Measurements from ENCODE around the gene SPRED2.
A peak's percentile ranks its signal among the peaks of the same experiment; 100 is the strongest.

Gene SPRED2

DNA sequence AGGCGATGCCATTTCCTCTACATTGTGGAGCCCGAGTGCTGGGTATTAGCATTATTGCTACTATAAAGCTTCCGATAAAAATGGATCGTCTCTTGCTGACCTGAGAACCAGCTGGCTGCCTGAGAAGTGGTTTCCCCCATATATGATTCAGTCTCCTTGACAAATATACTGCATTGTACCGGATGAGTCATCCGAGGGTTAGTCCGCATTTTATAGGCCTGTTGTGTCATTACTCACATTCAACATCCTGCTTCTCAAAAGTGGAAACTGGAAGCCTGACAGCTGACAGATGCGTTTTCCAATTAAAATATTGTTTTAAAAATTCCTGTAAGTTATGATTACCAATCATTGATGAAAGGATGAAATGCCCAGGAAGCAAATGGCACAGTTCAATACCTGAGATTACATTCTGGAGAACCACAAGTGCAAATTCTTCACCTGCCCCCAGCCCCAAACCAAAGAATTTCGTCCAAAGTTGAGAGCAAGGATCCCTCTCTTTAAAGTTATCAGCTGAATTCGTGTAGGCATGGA lies 65.7 kb downstream of the SPRED2 start:
- DNase-seq (ENCODE audit: low spot score): no peak

DNA sequence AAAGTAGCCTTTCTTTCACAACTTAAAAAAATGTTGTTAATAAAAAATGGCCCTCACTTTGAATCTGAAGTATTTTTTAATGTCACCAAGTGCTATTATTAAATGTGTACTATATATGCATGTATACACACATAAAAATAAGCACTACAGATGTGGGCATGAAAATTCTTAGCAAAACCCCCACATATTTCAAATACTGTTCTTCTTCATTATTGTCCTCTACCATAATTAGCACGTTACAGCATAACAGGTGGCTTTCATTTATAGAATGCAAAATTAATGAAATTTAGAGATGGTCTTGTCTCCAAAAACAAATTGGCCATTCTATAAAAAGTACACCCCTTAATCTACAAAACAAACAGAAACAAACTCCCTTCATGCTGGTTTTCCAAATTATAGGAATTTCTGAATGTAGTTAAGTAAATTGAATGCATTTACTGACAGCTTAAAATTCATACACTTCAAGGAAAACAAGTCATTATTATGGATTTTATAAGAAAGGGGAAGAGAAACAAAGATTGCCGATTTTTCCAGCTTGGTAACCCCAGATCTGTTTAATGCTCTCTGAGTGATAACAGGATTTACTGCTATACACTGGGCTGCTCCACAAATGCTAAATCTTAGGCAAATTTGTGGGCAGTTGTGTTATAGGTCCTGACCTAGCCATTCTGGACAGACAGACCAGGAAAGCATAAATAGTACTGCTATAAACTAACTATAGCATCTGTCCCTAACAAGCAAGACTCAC lies 67.2 kb downstream of the SPRED2 start:
- DNase-seq (ENCODE audit: low spot score): no peak

DNA sequence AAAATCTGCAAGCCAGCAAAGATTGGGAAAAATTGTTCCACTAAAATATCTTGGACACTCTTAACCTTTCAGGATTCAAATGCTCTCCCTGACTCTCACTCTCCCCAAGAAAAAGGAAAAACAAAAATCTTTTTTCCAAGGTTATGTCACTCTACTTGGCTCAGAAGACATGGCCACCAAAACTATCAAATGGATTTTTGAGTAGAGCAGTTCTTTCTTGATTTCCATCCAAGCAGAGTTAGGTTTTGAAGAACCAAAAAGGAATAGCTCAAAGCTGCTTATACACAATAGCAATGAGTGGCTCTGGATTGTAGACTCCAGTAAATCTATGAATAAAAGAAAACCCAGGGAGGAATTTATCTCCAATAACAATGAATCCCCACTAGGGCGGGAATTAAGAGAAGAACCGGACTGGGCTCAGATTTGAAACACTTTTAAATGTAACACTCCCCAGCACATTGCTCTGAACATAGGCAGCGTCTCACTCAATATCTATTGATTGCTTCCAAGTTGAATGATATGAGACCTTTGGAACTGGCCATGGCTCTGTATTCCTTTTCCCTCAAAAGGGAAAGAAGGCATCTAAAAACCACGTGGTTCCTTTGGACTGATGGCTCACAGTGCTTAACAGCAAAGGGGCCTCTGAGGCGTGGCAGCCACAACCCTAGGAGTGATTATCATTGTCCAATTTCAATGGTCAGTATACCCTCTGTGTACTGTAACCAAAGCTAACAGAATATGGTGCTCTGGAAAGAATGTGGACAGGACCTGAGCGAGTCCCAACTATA lies 68.3 kb downstream of the SPRED2 start:
- DNase-seq (ENCODE audit: low spot score): no peak

DNA sequence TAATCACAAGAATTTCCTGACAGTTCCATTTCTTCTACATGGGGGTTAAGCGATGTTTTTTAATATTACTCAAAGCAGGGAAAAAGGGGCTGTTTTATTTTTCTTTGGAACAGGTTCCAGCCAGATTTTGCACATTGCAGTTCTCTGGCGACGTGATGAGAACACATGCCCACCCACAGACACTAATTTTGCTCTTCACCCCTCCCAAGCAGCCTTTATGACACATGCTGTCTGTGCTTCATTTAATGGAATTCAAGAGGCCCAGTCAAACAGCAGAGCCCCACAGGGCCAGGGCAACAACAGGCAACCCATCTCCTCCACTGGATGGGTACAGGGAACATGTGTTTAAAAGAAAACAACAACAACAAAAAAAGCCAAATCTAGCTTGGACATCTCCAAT lies 70.8 kb downstream of the SPRED2 start:
- no peak for DNase-seq (ENCODE audit: low spot score)

DNA sequence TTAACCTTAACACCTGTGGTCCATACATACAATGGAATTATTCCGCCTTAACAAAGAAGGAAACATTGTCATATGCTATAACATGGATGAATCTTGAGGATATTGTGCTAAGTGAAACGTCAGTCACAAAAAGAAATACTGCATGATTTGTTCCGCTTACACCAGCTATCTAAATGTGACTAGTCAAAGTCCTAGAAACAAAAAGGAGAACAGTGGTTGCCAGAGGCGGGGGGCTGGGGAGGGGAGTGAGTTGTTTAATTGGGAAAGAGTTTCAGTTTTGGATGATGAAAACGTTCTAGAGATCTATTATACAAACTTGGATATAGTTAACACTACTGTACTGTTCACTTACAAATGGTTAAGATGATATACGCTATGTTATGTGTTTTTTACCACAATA lies 72.0 kb downstream of the SPRED2 start:
- DNase-seq (ENCODE audit: low spot score): no peak

DNA sequence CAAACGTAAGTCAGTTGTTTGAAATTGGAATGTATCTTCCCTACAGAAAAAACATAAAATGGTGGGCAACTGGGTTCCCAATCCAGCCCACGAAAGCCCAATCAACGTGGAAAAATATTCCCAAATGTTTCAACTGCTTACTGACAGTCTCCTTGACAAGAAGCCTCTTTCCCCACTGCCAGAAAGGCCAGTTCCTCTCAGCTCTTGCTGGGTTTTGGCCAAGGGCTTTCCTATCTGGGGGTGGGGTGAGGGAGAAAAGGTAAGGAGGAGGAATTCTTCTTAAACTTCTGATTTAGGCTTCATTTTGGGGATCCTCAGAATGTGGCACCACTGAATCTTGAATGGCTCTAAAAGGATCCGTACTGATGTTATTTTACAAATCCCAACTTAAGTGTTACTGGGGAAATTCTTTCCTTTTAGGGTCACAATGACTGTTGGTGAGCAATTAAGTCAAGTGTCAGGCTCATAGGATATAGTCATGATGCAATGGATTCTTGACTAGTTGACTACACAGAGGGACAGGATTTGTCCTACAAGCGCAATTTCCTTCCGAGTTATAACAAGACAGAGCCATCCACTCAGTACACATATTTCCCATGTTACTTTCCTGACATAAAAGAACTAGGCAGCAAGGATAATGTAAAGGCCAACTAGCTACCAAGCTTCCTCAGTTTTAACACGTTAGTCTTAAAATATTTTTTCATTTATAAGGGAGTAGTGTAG lies 73.6 kb downstream of the SPRED2 start:
- no peak for DNase-seq (ENCODE audit: low spot score)

DNA sequence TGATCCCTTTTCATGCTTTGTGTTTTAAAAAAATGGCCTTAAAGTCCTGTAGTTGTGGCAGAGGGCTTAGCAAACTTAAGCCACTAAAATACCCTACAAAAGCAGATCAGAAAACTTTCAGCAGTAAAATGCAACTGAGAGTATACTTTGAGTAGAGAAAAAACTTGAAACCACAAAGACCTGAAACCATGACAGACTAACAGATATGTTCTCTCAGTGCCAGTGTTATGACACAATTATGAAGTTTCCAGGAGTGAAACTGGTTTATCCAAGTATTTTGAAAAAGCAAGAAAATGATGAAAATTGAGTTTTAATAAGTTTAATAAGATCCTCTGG lies 74.5 kb downstream of the SPRED2 start:
- DNase-seq (ENCODE audit: low spot score): no peak

DNA sequence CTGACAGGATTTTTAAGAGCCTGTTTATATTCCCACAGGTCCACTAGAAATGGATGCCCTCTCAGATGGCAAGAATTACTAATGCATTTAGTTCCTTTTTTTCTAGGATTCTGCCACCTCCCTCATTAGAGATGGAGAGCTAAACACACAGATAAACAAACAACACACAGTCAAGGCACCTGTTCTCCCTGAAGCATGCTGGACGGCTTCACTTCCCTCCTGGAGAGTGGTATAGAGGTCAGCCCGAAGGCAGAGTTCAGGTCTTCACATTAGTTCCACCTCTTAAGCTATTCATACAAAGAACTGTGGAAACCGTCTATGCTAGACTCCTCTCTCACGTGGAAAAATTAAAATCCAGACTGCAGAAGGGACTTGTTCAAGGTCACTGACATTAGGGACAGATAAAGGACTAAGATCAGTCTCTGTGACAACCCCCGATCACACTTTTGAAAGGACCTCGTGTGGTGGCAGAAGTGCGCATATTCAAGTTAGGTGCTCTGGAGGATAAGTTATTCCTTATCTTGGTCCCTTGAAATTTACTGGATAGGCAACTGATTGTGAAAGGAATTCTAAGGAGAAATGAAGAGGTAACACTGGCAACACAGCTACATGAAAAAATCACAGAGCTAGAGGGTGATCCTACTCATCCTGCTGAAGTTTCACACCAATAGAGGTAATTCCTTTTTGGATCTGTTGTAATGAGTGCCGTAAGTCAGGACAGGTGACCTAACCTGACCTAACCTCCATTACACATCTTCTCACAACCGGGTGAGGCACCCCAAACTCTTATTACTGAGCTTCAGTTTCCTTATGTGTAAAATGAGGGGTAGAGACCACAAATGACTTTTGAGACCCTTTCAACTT lies 75.1 kb downstream of the SPRED2 start:
- DNase-seq (ENCODE audit: low spot score): no peak

DNA sequence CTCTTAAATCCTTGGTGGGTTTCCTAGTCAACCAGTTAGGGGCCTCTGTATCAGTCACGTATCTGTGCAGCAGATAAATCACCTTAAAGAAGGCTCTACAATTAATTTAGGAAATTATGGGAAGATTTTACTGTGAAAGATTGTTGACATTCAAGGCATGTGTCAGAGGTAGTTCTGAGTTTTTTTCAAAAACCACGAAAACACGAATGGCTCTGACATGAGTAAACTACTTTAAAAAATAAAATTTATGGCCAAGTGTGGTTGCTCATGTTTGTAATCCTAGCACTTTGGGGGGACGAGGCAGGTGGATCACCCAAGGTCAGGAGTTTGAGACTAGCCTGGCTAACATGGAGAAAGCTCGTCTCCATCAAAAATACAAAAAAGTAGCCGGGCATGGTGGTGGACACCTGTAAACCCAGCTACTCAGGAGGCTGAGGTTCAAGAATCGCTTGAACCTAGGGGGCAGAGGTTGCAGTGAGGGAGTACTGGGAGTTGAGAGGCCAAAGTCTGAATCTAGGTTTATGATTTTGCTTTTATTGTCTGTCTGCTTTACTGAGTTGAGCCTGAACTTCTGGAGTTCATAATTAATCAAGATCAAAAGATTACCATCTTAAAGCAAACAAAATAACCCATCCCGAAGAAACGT lies 77.1 kb downstream of the SPRED2 start:
- no peak for DNase-seq (ENCODE audit: low spot score)

DNA sequence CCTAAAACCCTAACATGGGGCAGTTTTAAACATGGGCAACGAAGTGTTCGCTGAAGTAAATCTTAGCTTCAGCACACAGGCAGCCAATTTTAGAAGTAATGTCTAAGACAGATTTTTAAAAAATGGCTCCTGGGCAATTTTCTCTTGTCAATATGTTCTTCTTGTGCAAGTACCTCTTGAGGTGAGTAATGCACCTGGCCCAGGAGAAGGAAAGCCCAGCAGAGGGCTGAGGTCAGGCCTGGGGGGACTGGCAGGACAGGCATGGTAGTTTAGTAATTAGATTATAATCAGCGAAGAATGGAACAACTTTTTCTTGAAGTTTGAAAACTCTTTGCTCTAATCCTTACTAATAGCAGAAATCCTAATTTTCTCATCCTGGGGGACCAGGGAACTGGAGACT lies 77.6 kb downstream of the SPRED2 start:
- no peak for DNase-seq (ENCODE audit: low spot score)

DNA sequence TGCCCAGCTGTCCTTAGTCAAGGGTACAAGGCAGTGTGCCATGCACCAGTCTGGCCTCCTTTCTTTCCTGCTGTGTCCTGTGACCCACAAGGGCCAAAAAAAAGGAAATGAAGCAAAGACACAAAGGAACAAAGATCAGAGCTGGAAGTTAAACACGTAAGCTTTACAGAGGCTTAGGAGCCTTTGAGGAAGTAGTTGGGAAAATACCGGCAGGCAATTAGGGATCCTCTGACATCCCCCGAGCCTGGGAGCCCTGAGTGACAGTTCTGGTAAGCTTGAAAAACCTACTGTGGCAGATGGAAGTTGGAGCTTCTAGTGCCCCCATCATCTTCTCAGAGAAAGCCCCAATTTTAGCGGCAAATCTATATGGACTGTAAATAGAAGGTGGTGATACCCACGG lies 78.5 kb downstream of the SPRED2 start:
- no peak for DNase-seq (ENCODE audit: low spot score)

DNA sequence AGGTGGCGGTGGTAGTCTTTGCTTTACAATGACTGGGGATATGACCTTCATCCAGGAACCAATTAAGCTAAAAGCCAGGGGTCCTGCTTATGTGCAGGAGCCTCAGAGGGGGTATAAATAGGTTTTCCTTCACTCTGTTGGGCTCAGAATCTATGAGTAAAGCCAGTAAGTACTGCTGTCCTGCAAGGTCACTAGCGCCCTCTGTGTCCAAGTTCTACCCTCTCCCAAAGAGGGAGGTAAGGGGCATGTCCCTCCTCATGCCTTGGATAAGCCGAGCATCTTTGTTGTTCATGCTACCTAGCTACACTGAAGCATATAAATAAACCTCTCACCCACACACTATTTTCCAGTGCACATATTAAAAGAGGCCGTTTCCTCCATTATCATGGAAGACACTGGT lies 79.4 kb downstream of the SPRED2 start:
- no peak for DNase-seq (ENCODE audit: low spot score)

DNA sequence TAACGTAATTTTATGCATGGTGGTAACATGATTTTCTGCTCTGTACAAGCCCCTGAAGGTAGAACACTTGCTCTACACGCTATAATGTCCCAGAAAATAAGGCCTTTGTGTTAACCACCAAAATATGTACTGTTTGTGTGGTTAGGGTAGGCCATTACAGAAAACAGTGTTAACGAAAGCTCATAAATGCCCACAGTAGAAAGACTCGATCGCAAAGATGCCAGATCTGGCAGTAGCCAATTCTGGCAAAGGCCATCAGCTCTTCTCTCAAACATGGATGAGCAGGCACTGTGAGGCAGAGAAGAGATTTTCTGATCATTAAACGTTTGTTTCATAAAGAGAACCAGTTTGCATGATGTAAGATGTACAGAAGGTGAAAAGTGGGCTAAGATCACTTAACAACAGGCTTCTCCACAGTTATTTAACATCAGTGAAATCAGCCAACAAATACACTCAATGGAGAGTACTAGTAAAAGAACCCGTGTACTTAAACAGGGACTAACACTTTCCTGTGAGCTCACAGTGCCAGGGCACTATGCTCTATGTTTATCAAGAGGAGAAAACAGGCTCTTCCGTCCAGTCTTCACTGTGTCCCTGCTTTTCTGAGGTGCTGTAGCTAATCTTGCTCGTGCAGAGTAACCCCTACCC lies 80.3 kb downstream of the SPRED2 start:
- DNase-seq (ENCODE audit: low spot score): no peak

DNA sequence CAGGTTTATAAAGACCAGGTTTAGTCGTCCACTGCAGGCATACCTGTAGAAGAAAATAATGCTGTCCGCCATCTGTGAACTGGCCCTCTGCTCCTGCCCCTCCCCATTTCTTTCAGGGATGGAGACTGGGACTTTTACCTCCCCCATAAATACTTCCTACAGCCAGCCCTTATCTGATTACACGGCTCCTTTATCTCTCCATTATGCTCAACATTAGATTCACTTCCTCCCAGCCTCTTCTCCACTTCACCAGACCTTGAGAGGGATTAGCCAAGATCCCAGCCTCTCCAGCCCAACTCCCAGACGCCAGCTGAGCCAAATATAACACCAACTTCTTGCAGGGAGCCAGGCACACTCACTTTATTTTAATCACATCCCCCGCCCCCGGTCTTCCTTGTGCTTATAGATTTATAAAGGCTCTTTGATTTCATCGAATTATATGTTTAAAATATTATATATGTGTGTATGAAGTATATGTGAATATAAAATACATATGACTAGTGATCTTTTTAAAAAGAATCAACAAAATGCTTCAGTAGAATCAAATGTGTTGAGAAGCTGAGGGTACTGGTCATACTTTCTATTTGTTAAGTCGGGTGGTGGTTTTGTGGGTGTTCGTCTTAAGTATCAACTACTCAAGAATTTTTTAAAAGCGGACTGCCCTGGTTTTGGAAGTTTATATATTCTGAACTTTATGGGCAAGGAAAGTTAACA lies 81.0 kb downstream of the SPRED2 start:
- DNase-seq (ENCODE audit: low spot score): no peak

DNA sequence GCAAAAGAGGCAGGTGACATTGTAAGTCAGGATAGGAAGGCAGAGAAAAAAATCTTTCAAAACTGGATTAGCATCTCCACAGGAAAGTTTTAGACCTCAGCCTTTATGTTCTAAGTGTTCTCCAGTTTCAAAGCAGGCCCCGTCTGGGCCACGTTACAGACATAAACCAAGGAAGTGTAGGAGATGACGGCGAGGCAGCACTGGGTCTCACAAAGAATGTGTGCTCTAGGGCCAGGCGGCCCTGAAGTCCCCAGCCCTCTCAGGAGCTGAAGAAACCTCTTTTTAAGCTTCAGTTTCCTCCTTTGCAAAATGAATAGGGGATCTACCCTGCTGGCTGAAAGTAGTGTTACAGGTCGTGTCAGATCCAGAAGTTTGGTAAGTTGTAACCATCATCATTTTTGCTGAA lies 81.7 kb downstream of the SPRED2 start:
- DNase-seq (ENCODE audit: low spot score): no peak

DNA sequence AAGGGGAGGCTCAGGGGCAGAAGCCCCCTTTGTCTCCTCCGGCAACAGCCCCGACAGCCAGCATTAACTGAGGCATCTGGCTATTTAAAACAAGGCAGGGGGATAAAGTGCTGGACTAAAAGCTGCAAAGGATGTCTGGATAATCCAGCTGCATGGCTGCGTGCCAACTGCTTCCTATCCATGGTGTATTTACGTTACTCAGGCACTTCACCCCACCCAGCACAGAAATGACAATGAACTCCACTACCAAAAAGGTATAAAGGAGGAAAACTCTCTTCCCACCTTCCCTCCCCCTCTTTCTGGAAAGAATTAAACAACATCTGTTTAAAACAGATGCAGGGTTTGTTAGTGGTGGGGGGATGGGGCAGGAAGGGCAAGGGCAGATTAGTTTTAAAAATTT lies 82.5 kb downstream of the SPRED2 start:
- DNase-seq (ENCODE audit: low spot score): peak; percentile 81

DNA sequence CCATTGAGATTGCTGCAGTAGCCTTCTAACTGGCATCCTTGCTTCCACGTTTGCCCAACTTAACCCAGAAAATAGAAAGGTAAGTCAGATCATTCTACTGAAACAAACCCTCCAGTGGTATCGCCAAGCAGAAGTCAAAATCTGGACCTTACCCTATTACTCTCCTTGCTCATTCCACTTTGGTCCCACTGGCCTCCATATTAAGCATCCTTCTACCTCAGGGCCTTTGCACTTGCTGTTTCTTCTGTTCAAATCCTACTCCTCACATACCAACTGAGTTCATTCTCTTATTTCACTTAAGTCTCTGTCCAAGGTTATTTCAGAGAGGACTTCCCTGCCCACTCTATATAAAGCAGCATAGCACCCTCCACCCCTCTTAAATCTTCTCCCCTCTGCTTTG lies 84.5 kb downstream of the SPRED2 start:
- DNase-seq (ENCODE audit: low spot score): no peak

DNA sequence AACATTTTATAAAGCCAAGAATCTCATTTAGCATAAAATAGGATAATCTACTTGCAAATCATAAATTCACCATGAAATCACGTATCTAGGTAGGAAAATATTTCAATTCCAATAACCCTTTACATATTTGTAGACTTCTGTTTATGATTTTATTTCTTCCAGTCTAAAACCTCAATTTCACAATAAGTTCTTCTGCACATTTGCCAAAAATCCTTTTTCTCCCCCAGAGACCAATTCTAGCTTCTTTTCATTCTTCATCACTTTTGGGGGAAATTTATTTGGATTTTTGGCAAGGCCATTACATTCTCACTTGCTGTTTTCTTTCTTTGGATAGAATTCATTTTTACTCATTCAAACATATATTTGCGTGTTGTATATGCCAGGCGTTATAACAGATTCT lies 86.8 kb downstream of the SPRED2 start:
- DNase-seq (ENCODE audit: low spot score): no peak

DNA sequence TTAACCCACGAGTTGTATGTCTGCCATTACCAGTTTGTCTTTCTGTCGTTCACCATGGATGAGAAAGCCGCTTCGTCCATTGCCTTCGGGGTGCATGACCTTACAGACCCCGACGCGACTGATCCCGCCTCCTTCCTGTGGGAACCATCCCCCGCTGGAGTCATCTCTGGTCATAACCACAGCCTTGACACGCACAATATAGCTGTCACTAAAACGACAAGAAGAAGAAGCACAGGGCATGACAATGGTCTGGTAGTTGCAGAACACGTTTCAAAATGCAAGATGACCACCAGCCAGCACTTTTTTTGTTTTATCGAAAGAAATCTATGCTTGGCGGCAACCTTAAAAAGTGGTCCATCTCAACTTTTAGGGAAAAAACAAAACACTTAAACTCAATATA lies 87.7 kb downstream of the SPRED2 start:
- DNase-seq (ENCODE audit: low spot score): no peak

DNA sequence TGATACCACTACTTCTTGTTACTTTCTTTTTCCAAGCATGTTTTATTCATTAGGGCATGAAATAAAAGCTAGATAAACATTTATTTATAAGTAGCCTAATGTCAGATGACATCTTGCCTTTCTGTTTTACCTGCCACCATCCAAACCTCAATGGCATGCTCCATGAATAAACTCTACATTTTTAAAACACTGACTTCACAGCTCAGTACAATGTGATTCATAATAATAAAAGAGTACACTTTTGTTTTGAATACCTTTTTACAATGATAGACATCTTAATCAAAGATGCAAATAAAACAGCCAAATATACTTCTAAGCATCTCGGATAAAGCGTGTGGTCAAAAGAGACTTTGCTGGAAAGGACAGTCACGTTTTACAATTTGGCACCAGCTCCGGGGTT lies 88.2 kb downstream of the SPRED2 start:
- DNase-seq (ENCODE audit: low spot score): no peak

All from left forelimb (tissue), 1 donor.